ENCODE data around the gene DSG2.

Gene DSG2

GRCh38 chr18:31508781-31509180, 10.8 kb downstream of the DSG2 start:
- Histone ChIP-seq H3K36me3 (ENCODE audit: insufficient read depth, low read length) (no peaks in the 10 kb centered on the region), H2AFZ (ENCODE audit: low read length) (no peak overlapping the region), H3K9me3 (ENCODE audit: low read length) (no peaks in the 10 kb centered on the region), H3K4me1 (ENCODE audit: insufficient read depth, low read length, severe bottlenecking) (no peaks in the 10 kb centered on the region), H3K4me3 (ENCODE audit: low read depth, low read length, poor library complexity, severe bottlenecking) (no peak overlapping the region), H3K27me3 (ENCODE audit: insufficient read depth, low read length) (no peaks in the 10 kb centered on the region), H3K9me2 (ENCODE audit: low read depth, low read length) (no peaks in the 10 kb centered on the region), H3K27ac (ENCODE audit: low read depth, low read length, poor library complexity, severe bottlenecking) (no peak overlapping the region), H3K9ac (ENCODE audit: low read length) (no peak overlapping the region), H3K79me2 (ENCODE audit: insufficient read depth, low read length) (no peaks in the 10 kb centered on the region), H4K20me1 (ENCODE audit: insufficient read depth, low read length) (no peaks in the 10 kb centered on the region), H3K4me2 (ENCODE audit: low read length) (no peak overlapping the region), H3F3A (ENCODE audit: insufficient read depth, low read length) (no peaks in the 10 kb centered on the region)
- TF ChIP-seq CTCF (IDR thresholded peaks at IDR 0.05; ENCODE audit: low read length) (no peak), EZH2 (IDR thresholded peaks at IDR 0.05; ENCODE audit: borderline replicate concordance, low read length) (no peak)

- H4K20me1 ChIP-seq (ENCODE audit: insufficient read depth, low read length), result no peaks in the 10 kb centered on the region
- no peaks in the 10 kb centered on the region for H3K36me3 ChIP-seq (ENCODE audit: insufficient read depth, low read length)
- no peak overlapping the region for H3K4me2 ChIP-seq (ENCODE audit: low read length)
- no peaks in the 10 kb centered on the region for H3K9me2 ChIP-seq (ENCODE audit: low read depth, low read length)
- no peak overlapping the region for H2AFZ ChIP-seq (ENCODE audit: low read length)
- H3K4me3 ChIP-seq (ENCODE audit: low read depth, low read length, poor library complexity, severe bottlenecking), result no peak overlapping the region
- H3K79me2 ChIP-seq (ENCODE audit: insufficient read depth, low read length), result no peaks in the 10 kb centered on the region
- no peaks in the 10 kb centered on the region for H3F3A ChIP-seq (ENCODE audit: insufficient read depth, low read length)
- H3K9me3 ChIP-seq (ENCODE audit: low read length), result no peaks in the 10 kb centered on the region
- no peak overlapping the region for H3K9ac ChIP-seq (ENCODE audit: low read length)
- TF ChIP-seq CTCF (IDR thresholded peaks at IDR 0.05; ENCODE audit: low read length) (no peak), EZH2 (IDR thresholded peaks at IDR 0.05; ENCODE audit: borderline replicate concordance, low read length) (no peak)
- H3K27me3 ChIP-seq (ENCODE audit: insufficient read depth, low read length), result no peaks in the 10 kb centered on the region
- H3K27ac ChIP-seq (ENCODE audit: low read depth, low read length, poor library complexity, severe bottlenecking), result no peak overlapping the region
- no peaks in the 10 kb centered on the region for H3K4me1 ChIP-seq (ENCODE audit: insufficient read depth, low read length, severe bottlenecking)
These were observed 11.6 kb downstream of the DSG2 start for GRCh38 chr18:31509571-31509970.

GRCh38 chr18:31510319-31510718, 12.3 kb downstream of the DSG2 start:
- no peaks in the 10 kb centered on the region for H3K9me3 ChIP-seq (ENCODE audit: low read length)
- H3K79me2 ChIP-seq (ENCODE audit: insufficient read depth, low read length), result no peaks in the 10 kb centered on the region
- H3K4me3 ChIP-seq (ENCODE audit: low read depth, low read length, poor library complexity, severe bottlenecking), result no peak overlapping the region
- no peaks in the 10 kb centered on the region for H3F3A ChIP-seq (ENCODE audit: insufficient read depth, low read length)
- no peak overlapping the region for H3K4me2 ChIP-seq (ENCODE audit: low read length)
- H4K20me1 ChIP-seq (ENCODE audit: insufficient read depth, low read length), result no peaks in the 10 kb centered on the region
- TF ChIP-seq EZH2 (IDR thresholded peaks at IDR 0.05; ENCODE audit: borderline replicate concordance, low read length), result no peak
- no peak for TF ChIP-seq CTCF (IDR thresholded peaks at IDR 0.05; ENCODE audit: low read length)
- no peak overlapping the region for H2AFZ ChIP-seq (ENCODE audit: low read length)
- H3K27me3 ChIP-seq (ENCODE audit: insufficient read depth, low read length), result no peaks in the 10 kb centered on the region
- no peak overlapping the region for H3K9ac ChIP-seq (ENCODE audit: low read length)
- no peak overlapping the region for H3K27ac ChIP-seq (ENCODE audit: low read depth, low read length, poor library complexity, severe bottlenecking)
- no peaks in the 10 kb centered on the region for H3K9me2 ChIP-seq (ENCODE audit: low read depth, low read length)
- no peaks in the 10 kb centered on the region for H3K4me1 ChIP-seq (ENCODE audit: insufficient read depth, low read length, severe bottlenecking)
- H3K36me3 ChIP-seq (ENCODE audit: insufficient read depth, low read length), result no peaks in the 10 kb centered on the region

Measured in OCI-LY1 (cell line).